GM21717 (cell line): ENCODE results near the gene GRPEL2.
A peak's percentile ranks its signal among the peaks of the same experiment; 100 is the strongest.

Experiments used
- ATAC-seq: cut with Tn5 transposase; IDR thresholded peaks from one replicate; pipeline ENCODE4 v1.9.1; 2021; ENCODE audit warnings: mild to moderate bottlenecking, moderate library complexity; ENCODE audit not compliant: unreplicated experiment

Gene GRPEL2

DNA sequence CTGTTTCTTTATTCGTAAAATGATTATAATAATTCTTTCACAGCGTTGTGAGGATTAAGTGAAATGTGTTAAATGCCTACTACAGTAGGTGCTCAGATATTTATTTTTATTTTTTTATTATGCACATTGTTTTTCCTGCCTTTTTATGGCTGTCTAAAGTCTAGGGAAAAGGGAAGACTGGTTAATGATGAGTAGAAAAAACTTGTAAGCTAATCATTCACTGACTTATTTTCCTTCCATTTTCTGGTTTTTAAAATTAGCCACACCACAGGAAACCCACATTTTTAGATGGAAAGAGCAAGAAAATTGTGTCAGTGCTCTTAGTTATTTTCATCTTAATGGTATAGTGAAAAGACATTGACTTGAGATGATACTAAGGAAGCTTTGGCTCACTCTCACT lies 8.6 kb downstream of the GRPEL2 start:
- ATAC-seq = no peak

- no peak for ATAC-seq
These were observed 10.4 kb downstream of the GRPEL2 start for GRCh38 chr5:149355688-149356087.

DNA sequence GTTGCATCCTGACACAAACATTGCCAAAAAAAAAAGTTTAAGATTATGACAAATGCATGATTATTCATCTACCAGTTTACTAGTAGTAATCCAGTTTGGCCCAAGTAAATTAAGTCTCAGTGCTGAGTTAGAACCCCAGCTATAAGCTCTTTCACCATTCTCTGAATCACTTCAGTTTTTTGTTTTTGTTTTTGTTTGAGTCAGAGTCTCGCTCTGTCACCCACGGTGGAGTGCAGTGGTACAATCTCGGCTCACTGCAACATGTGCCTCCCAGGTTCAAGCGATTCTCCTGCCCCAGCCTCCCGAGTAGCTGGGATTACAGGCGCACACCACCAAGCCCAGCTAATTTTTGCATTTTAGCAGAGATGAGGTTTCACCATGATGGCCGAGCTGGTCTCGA lies 11.1 kb downstream of the GRPEL2 start:
- no peak for ATAC-seq

- peak; percentile 99 for ATAC-seq
These were observed 12.3 kb downstream of the GRPEL2 start, which contains the start of gene PCYOX1L for GRCh38 chr5:149357370-149358293. PCYOX1L (plus strand) TSS chr5:149358046; CDS start chr5:149358069, 23 bp downstream.

- peak; percentile 24 for ATAC-seq
These were observed 13.0 kb downstream of the GRPEL2 start for GRCh38 chr5:149358294-149358651.

GRCh38 chr5:149358868-149359495 lies 13.7 kb downstream of the GRPEL2 start:
- ATAC-seq = no peak

DNA sequence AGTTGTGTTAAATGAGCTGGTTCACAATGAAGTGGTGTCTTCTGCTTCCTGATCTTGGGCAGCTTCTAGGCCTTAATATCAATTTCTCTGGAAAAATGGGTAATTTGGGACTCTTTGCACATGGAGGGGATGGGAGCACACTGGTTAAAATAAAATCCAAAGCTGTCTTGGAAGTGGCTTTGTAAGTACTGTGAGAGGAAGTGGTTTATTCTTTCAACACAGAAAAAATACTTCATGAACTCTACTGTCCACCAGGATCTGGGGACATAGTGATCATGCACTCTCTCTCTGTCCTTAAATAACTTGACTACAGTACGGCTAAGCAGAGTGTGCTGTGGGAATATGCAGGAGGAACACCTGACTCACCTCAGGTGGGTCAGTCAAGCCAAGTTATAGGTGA lies 15.0 kb downstream of the GRPEL2 start:
- ATAC-seq = no peak

GRCh38 chr5:149362541-149362940 lies 17.2 kb downstream of the GRPEL2 start:
- no peak for ATAC-seq

DNA sequence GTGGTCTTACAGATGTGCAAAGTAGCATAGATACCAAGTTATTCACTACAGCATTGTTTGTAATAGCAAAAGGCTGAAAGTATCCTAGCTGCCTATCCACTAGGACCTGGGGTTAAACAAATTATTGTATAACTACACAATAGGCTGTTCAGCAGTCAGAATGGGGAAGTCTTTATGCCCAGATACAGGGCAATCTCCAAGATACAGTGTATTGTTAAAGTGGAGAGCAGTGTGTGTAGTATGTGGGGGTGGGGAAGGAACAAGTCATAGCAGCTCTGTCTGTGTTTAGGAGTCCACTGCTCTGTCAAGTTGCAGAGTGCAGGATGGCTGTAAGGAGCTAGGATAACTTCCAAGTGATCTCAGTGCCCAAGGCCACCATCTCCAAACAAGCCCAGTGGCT lies 18.1 kb downstream of the GRPEL2 start:
- no peak for ATAC-seq

DNA sequence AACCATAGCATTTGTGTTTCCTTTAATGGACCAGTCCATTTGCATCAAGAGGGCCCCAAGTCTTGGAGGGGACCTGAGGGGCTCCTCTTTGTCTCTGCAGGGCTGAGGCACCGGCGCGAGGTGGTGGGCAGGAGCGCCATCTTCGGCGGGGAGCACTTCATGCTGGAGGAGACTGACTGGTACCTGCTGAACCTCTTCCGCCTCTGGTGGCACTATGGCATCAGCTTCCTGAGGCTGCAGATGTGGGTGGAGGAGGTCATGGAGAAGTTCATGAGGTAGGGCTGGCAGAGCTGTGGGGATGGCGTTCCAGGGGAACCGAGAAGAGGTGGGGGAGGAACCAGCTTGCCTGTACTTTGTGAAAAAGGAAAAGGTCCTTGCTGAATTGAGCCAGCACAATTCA lies 18.6 kb downstream of the GRPEL2 start:
- ATAC-seq = no peak

DNA sequence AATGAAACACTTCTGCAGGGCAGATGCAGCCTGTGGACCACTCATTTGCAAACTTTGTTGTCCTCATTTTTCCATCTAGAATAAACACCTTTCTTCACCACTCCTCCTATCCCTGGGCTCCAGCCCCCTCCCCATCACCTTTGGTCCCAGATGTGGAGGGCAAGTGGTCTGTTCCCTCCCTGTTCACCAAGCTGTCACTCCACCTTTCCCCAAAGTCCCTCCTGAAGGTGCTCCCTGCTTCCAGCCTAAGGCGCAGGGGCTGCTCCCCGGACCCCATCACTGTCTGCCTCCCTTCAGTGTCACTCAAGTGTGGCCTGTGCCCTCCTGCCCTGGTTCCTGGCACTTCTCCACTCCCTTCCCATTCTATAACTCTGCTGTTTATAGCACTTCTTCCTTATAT lies 19.4 kb downstream of the GRPEL2 start:
- ATAC-seq = no peak

DNA sequence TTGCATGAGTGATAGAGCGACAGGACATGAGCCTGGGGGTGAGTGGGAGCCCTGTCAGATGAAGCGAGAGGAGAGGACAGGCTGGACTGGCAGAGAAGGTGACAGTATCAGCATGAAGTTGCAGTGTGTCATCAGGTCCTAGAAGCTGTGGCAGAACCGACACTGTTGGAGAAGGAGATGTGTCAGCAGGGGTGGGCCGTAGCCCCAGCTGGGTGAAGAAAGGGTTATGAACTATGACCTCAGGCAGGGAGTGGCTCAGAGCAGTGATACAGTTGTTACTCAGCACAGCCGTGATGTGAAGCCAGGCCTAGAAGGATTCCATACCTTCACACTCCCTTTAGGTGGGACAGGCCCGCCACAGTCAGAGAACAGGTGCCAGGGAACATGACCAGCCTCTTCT lies 20.1 kb downstream of the GRPEL2 start:
- ATAC-seq = no peak

DNA sequence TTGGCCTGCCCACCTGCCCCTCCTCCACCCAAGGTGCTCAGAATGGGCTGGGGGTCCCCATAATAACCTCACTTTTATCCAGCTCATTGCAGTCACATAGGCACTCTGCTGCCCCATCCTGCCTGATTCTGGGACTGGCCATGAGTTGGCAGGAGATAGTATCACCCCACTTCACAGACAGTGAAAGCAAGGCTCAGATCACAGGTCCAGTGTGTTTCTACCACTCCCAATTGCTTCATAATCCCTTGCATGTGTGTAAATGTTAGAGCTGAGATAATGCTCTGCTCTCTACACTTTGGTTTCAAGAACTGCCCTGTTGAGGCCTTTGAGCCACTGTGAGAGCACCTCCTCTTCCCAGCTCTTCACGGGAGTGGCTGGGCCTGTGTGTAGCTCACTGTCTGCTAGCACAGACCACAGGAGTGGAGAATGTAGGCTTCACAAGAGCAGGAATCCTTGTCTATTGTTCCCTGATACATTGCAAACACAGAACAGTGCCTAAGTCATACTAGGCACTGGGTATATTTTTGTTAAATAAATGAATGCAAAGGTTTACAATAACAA lies 20.9 kb downstream of the GRPEL2 start:
- no peak for ATAC-seq

DNA sequence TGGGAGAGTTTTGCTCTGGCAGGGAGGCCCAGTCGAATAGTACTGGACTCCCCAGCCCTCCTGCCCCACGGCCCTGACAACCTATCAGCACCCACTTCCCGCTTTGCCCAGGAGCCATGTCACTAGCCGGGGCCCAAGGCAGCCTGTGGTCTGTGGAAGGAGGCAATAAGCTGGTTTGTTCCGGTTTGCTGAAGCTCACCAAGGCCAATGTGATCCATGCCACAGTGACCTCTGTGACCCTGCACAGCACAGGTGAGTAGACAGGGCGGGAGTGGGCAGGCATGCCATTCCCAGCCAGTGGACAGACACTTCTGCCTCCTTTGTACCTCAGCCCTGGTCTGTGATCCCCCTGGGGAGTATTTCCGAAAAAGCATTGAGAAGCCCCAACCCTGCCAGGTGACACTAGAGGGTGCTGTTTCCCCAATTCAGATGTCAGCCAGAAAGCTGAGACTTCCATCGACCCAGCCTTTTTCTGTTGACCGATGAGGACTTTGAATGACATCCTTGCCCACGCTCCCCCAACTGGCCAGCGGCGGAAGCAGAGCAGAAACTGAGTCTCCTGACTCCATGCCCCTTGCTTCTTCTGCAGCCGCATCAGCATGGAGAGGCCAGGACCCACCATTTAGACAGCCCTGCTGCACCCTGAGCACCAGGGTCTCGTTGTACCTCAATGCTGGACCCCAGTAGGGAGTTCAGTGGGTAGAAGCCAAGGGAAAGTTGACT lies 22.1 kb downstream of the GRPEL2 start:
- peak; percentile 53 for ATAC-seq

DNA sequence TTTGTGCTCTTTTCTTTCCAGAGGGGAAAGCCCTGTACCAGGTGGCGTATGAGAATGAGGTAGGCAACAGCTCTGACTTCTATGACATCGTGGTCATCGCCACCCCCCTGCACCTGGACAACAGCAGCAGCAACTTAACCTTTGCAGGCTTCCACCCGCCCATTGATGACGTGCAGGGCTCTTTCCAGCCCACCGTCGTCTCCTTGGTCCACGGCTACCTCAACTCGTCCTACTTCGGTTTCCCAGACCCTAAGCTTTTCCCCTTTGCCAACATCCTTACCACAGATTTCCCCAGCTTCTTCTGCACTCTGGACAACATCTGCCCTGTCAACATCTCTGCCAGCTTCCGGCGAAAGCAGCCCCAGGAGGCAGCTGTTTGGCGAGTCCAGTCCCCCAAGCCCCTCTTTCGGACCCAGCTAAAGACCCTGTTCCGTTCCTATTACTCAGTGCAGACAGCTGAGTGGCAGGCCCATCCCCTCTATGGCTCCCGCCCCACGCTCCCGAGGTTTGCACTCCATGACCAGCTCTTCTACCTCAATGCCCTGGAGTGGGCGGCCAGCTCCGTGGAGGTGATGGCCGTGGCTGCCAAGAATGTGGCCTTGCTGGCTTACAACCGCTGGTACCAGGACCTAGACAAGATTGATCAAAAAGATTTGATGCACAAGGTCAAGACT lies 22.8 kb downstream of the GRPEL2 start:
- no peak for ATAC-seq

- no peak for ATAC-seq
These were observed 25.6 kb downstream of the GRPEL2 start for GRCh38 chr5:149370878-149371277.

- ATAC-seq = peak; percentile 82
These were observed 26.1 kb downstream of the GRPEL2 start for GRCh38 chr5:149371296-149371962.

GRCh38 chr5:149372076-149372795 lies 26.9 kb downstream of the GRPEL2 start:
- ATAC-seq = no peak

DNA sequence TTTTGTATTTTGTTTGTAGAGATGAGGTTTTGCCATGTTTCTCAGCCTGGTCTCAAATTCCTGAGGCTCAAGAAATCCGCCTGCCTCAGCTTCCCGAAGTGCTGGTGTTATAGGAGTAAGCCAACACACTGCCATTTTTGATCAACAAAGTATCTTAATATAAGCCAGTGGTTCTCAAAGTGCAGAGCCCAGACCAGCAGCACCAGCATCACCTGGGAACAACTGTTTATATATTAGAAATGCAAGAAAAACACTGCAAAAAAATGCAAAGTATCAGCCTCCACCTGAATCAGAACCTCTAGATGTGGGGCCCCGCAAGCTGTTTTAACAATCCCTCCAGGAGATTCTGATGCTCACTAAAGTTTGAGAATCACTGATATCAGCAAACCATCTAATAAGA lies 27.6 kb downstream of the GRPEL2 start:
- no peak for ATAC-seq

DNA sequence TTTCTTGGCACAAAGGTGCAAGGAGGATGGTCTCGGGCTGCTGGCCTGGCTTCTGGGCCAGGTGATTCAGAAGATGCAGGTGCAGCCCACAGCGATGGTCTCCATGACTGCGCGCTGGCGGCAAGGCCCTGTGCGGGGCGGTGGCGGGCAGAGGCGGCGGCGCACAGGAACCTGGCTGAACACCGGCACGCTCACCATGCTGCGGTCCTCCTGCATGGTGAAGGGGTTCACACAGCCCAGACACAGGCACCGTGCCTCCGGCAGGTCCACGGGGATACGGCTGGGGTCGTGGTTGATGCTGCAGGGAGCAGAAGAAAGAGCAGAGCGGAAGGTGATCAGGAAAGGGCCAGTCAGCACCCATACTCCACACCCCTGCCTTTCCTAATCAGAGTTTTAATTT lies 29.0 kb downstream of the GRPEL2 start:
- no peak for ATAC-seq
